ENCODE measurements around the gene HOXB4. TPM values are rescaled to one million over a fixed set of nuclear protein-coding genes. Genes with fewer than 3 reads are reported as not detected.

HOXB4 gene
- total RNA-seq, 4 donors from 2014 or later, result 0.42 to 2.9 (median 1.4) TPM

- intact Hi-C loops (cut with DNase I; ENCODE audit: low total_unique reads), result no loop called here
- no peak for DNase-seq (ENCODE audit: low spot score in 2 of 2)
- TF ChIP-seq CTCF (IDR thresholded peaks at IDR 0.05), result no peak
- TF ChIP-seq POLR2A (IDR thresholded peaks at IDR 0.05), result no peak
- WGBS, 2 donors, result 58 to 59% methylated on average over 33 of the region's 33 CpGs
- no peak overlapping the region for H3K4me3 ChIP-seq (ENCODE audit: low read depth, poor library complexity, severe bottlenecking)
Observed at GRCh38 chr17:48568499-48569239, 9.5 kb downstream of the HOXB4 start.

- H3K4me3 ChIP-seq (ENCODE audit: low read depth, poor library complexity, severe bottlenecking), result no peak overlapping the region
- TF ChIP-seq POLR2A (IDR thresholded peaks at IDR 0.05) (no peak), CTCF (IDR thresholded peaks at IDR 0.05) (no peak)
Observed at GRCh38 chr17:48567646-48568354, 10.3 kb downstream of the HOXB4 start.

DNA sequence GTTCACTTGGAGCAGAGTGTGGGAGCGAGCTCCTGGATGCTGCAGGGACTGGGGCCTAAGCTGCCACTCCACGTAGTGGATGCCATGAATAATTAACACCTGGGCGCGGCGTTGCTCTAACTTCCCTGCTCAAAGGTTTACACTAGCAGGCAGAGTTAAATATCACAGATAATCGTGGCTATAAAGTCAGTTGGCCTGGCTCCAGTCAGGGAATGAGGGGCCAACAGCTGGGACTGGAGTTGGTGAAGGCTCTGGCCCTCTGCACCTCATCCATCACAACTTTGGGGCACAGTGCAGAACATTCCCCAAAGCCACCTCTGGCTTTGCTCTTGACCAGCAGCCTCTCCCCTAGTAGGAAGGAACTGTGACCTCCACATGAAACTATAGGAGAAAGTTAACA lies 10.9 kb downstream of the HOXB4 start:
- no peak for DNase-seq (ENCODE audit: low spot score in 2 of 2)
- no peak overlapping the region for H3K4me3 ChIP-seq (ENCODE audit: low read depth, poor library complexity, severe bottlenecking)
- TF ChIP-seq POLR2A (IDR thresholded peaks at IDR 0.05) (no peak), CTCF (IDR thresholded peaks at IDR 0.05) (no peak)
- WGBS, 2 donors, result 51 to 56% methylated on average over 6 of the region's 6 CpGs
- intact Hi-C loops (cut with DNase I; ENCODE audit: low total_unique reads), result no loop called here

More at GRCh38 chr17:48567646-48568354, 10.3 kb downstream of the HOXB4 start:
- intact Hi-C loops (cut with DNase I; ENCODE audit: low total_unique reads), result no loop called here
- WGBS, 2 donors, result 76 to 83% methylated on average over 2 of the region's 2 CpGs
- DNase-seq (ENCODE audit: low spot score in 2 of 2), result no peak

- intact Hi-C loops (cut with DNase I; ENCODE audit: low total_unique reads), result no loop called here
- DNase-seq (ENCODE audit: low spot score in 2 of 2), result no peak
- TF ChIP-seq CTCF (IDR thresholded peaks at IDR 0.05) (no peak), POLR2A (IDR thresholded peaks at IDR 0.05) (no peak)
- H3K4me3 ChIP-seq (ENCODE audit: low read depth, poor library complexity, severe bottlenecking), result no peak overlapping the region
- WGBS, 2 donors, result 44 to 50% methylated on average over 2 of the region's 2 CpGs
Observed at GRCh38 chr17:48566717-48567116, 11.4 kb downstream of the HOXB4 start.

- intact Hi-C loops (cut with DNase I; ENCODE audit: low total_unique reads), result no loop called here
- DNase-seq (ENCODE audit: low spot score in 2 of 2), result no peak
- WGBS, 2 donors, result 78 to 92% methylated on average over 4 of the region's 4 CpGs
Observed at GRCh38 chr17:48565925-48566710, 12.0 kb downstream of the HOXB4 start.

More at GRCh38 chr17:48565925-48566710, 12.0 kb downstream of the HOXB4 start:
- H3K4me3 ChIP-seq (ENCODE audit: low read depth, poor library complexity, severe bottlenecking), result no peak overlapping the region
- TF ChIP-seq POLR2A (IDR thresholded peaks at IDR 0.05) (no peak), CTCF (IDR thresholded peaks at IDR 0.05) (no peak)

Measured in lower leg skin (tissue), 4 donors.